Measurements from ENCODE around the gene OTX1. TPM values are rescaled to one million over a fixed set of nuclear protein-coding genes. Genes with fewer than 3 reads are reported as not detected.

The OTX1 gene
- total and polyA plus RNA-seq, 2 of the 8 experiments (the other 6 are each of a cell fraction or from before 2014, with no cell fraction given), result 0.24 to 3.3 TPM

GRCh38 chr2:63073994-63074393 is 23.4 kb downstream of the OTX1 start:
- CTCF ChIA-PET (ENCODE audit: partially characterized antibody), result no interaction called here
- Histone ChIP-seq H2AFZ (ENCODE audit: low read length) (no peak overlapping the region), H3K4me3 (ENCODE audit: extremely low read depth in 1 of 4, insufficient read depth in 2 of 4, low read depth in 3 of 4, low read length in 4 of 4) (no peak overlapping the region), H3K9me3 (ENCODE audit: insufficient read depth in 2 of 2, low read depth in 1 of 2, low read length in 1 of 2) (no peaks in the 10 kb centered on the region), H2AK5ac (ENCODE audit: low read depth, low read length) (no peak overlapping the region), H3K9ac (replicated peaks in 1 of 4; ENCODE audit: extremely low read depth in 1 of 4, low read depth in 3 of 4, low read length in 3 of 4) (no peak overlapping the region), H3K23ac (ENCODE audit: insufficient read length) (no peak overlapping the region), H3K27me3 (replicated peaks in 1 of 4; ENCODE audit: control insufficient read depth in 3 of 4, extremely low read depth in 1 of 4, insufficient read depth in 3 of 4, low read length in 3 of 4) (no peaks in the 10 kb centered on the region), H3K18ac (ENCODE audit: extremely low read depth, low read length) (no peak overlapping the region), H3K4me1 (replicated peaks in 1 of 4; ENCODE audit: control insufficient read depth in 3 of 4, insufficient read depth in 4 of 4, low read length in 3 of 4) (no peaks in the 10 kb centered on the region), H3K79me2 (ENCODE audit: control insufficient read depth in 1 of 2, insufficient read depth in 2 of 2, low read length in 2 of 2) (no peaks in the 10 kb centered on the region), H3K23me2 (ENCODE audit: low read depth, low read length) (no peaks in the 10 kb centered on the region), H3K79me1 (ENCODE audit: low read depth, low read length) (no peaks in the 10 kb centered on the region), H2BK120ac (replicated peaks; ENCODE audit: low read depth, low read length) (no peak overlapping the region), H3K4me2 (ENCODE audit: insufficient read depth in 1 of 2, low read depth in 2 of 2, low read length in 2 of 2) (no peak overlapping the region), H4K20me1 (replicated peaks in 1 of 2; ENCODE audit: control insufficient read depth in 1 of 2, insufficient read depth in 2 of 2, low read length in 2 of 2) (no peaks in the 10 kb centered on the region), H4K8ac (ENCODE audit: extremely low read depth, insufficient read depth, low read length) (no peak overlapping the region), H4K91ac (replicated peaks; ENCODE audit: insufficient read length, low read length) (no peak overlapping the region), H3K27ac (ENCODE audit: low read depth, low read length) (no peak overlapping the region), H4K5ac (ENCODE audit: insufficient read length, low read depth, low read length) (no peak overlapping the region), H2BK12ac (ENCODE audit: low read depth, low read length) (no peak overlapping the region), H3K4ac (replicated peaks; ENCODE audit: insufficient read length, low read depth, low read length) (no peak overlapping the region), H2BK20ac (ENCODE audit: low read length) (no peak overlapping the region), H3K14ac (ENCODE audit: insufficient read length) (no peak overlapping the region), H2BK15ac (ENCODE audit: low read length) (no peak overlapping the region), H3K56ac (replicated peaks; ENCODE audit: insufficient read length, low read depth, low read length) (no peak overlapping the region), H3K36me3 (ENCODE audit: control insufficient read depth in 2 of 4, insufficient read depth in 4 of 4, low read length in 3 of 4) (no peaks in the 10 kb centered on the region), H2BK5ac (ENCODE audit: low read depth, low read length) (no peak overlapping the region)
- POLR2A ChIA-PET (ENCODE audit: partially characterized antibody), result no interaction called here
- FAIRE-seq (no peak), DNase-seq (ENCODE audit: low read depth in 1 of 2, low spot score in 2 of 2) (no peak)
- 94% methylated on average over 3 of the region's 3 CpGs; no CpG with 5 or more reads in 1 of the 2 experiments for WGBS, 2 experiments (ENCODE audit: extremely low coverage in 1 of 2, insufficient coverage in 1 of 2, insufficient read length in 1 of 2, insufficient replicate concordance in 2 of 2, low coverage in 1 of 2, low lambda C conversion rate in 2 of 2, missing lambda C conversion rate in 1 of 2)
- TF ChIP-seq ZNF274 (IDR thresholded peaks at IDR 0.05; ENCODE audit: borderline replicate concordance, extremely low read depth, low read length), result no peak
- TF ChIP-seq CBX8 (IDR thresholded peaks at IDR 0.05; ENCODE audit: borderline replicate concordance, low read depth, low read length), result no peak
- no peak for TF ChIP-seq FOSL1 (IDR thresholded peaks at IDR 0.05; ENCODE audit: insufficient read depth, low read depth, low read length)
- TF ChIP-seq TEAD4 (IDR thresholded peaks at IDR 0.05; ENCODE audit: low read depth, low read length), result no peak
- no peak for TF ChIP-seq YY1 (IDR thresholded peaks at IDR 0.05; ENCODE audit: low read depth, low read length)
- TF ChIP-seq POU5F1 (IDR thresholded peaks at IDR 0.05; ENCODE audit: low read depth, low read length), result no peak
- TF ChIP-seq CBX5 (IDR thresholded peaks at IDR 0.05; ENCODE audit: low read depth, low read length), result no peak
- TF ChIP-seq POLR2A (IDR thresholded peaks at IDR 0.05; ENCODE audit: control extremely low read depth in 1 of 2, low read depth in 2 of 2, low read length in 2 of 2), result no peak
- no peak for TF ChIP-seq KDM5A (IDR thresholded peaks at IDR 0.05; ENCODE audit: low read length)
- TF ChIP-seq SP2 (IDR thresholded peaks at IDR 0.05; ENCODE audit: low read length), result no peak
- TF ChIP-seq RAD21 (IDR thresholded peaks at IDR 0.05 in 1 of 2, conservative IDR thresholded peaks at IDR 0.05 in 1 of 2; ENCODE audit: low read depth in 2 of 2, low read length in 2 of 2), result no peak
- no peak for TF ChIP-seq BCL11A (IDR thresholded peaks at IDR 0.05; ENCODE audit: low read depth in 2 of 2, low read length in 2 of 2)
- no peak for TF ChIP-seq GABPA (IDR thresholded peaks at IDR 0.05; ENCODE audit: borderline replicate concordance, insufficient read depth, low read length)
- TF ChIP-seq USF2 (IDR thresholded peaks at IDR 0.05; ENCODE audit: low read length), result no peak
- TF ChIP-seq CHD1 (IDR thresholded peaks at IDR 0.05; ENCODE audit: low read depth, low read length), result no peak

All from H1 (cell line).